Measurements from ENCODE around the gene USF2.

Gene USF2

GRCh38 chr19:35318679-35319448, 50.1 kb downstream of the USF2 start:
- TF ChIP-seq REST (IDR thresholded peaks at IDR 0.05; ENCODE audit: low read depth): no peak
- TF ChIP-seq MAX (IDR thresholded peaks at IDR 0.05): peak; percentile 55
- TF ChIP-seq EP300 (IDR thresholded peaks at IDR 0.05; ENCODE audit: borderline replicate concordance): no peak
- peak; percentile 35; the same call in 1 of the 2 replicates for TF ChIP-seq USF1 (IDR thresholded peaks at IDR 0.05)

- no peak for TF ChIP-seq MAX (IDR thresholded peaks at IDR 0.05)
- TF ChIP-seq RAD21 (IDR thresholded peaks at IDR 0.05; ENCODE audit: low read depth): no peak
- no peak for TF ChIP-seq TAF1 (IDR thresholded peaks at IDR 0.05; ENCODE audit: low read depth)
- no peak for TF ChIP-seq EP300 (IDR thresholded peaks at IDR 0.05; ENCODE audit: borderline replicate concordance)
- no peak for TF ChIP-seq NFIC (IDR thresholded peaks at IDR 0.05)
- TF ChIP-seq CEBPB (IDR thresholded peaks at IDR 0.05): no peak
- TF ChIP-seq CREB1 (IDR thresholded peaks at IDR 0.05; ENCODE audit: low read depth): no peak
- TF ChIP-seq TEAD4 (IDR thresholded peaks at IDR 0.05): no peak
- TF ChIP-seq ZBTB7A (IDR thresholded peaks at IDR 0.05; ENCODE audit: low read depth): no peak
- TF ChIP-seq EGR1 (IDR thresholded peaks at IDR 0.05): no peak
- TF ChIP-seq REST (IDR thresholded peaks at IDR 0.05; ENCODE audit: low read depth): no peak
These were observed 51.4 kb downstream of the USF2 start for GRCh38 chr19:35320065-35320713.

DNA sequence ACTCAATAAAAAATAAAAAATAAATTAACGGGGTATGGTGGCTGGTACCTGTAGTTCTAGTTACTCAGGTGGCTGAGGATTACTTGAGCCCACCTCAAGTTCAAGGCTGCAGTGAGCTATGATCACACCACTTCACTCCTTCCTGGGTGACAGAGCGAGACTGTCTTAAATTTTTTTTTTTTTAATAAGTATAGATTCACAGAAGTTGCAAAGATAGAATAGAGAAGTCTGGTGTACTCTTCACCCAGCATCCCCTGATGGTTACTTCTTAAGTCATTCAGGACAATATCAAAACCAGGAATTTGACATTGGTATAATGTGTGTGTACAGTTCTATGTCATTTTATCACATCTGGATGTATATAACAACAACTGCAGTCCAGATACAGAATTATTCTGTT, 52.5 kb downstream of the USF2 start:
- TF ChIP-seq EP300 (IDR thresholded peaks at IDR 0.05; ENCODE audit: borderline replicate concordance) (no peak), USF1 (IDR thresholded peaks at IDR 0.05) (no peak), NFIC (IDR thresholded peaks at IDR 0.05) (no peak), FOXM1 (IDR thresholded peaks at IDR 0.05; ENCODE audit: borderline replicate concordance, low read depth) (no peak), YY1 (IDR thresholded peaks at IDR 0.05; ENCODE audit: low read depth) (no peak)

DNA sequence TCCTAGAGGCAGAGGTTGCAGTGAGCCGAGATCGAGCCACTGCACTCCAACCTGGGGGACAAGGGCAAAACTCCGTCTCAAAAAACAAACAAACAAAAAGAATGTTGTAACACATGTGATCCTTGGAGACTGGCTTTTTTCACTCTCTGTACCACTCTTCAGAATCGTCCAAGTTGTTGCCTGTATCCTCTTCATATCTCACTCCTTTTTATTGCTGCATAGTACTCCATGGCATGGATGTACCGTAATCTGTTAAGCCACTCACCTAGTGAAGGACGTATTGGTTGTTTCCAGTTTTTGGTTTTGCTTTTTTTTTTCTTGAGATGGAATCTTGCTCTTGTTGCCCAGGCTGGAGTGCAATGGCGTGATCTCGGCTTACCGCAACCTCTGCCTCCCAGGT, 53.3 kb downstream of the USF2 start:
- TF ChIP-seq NFIC (IDR thresholded peaks at IDR 0.05): no peak
- no peak for TF ChIP-seq TAF1 (IDR thresholded peaks at IDR 0.05; ENCODE audit: low read depth)
- TF ChIP-seq REST (IDR thresholded peaks at IDR 0.05; ENCODE audit: low read depth): no peak
- TF ChIP-seq EP300 (IDR thresholded peaks at IDR 0.05; ENCODE audit: borderline replicate concordance): no peak
- no peak for TF ChIP-seq CEBPB (IDR thresholded peaks at IDR 0.05)
- no peak for TF ChIP-seq FOXM1 (IDR thresholded peaks at IDR 0.05; ENCODE audit: borderline replicate concordance, low read depth)
- TF ChIP-seq TEAD4 (IDR thresholded peaks at IDR 0.05): no peak
- TF ChIP-seq EGR1 (IDR thresholded peaks at IDR 0.05): no peak
- TF ChIP-seq YY1 (IDR thresholded peaks at IDR 0.05; ENCODE audit: low read depth): no peak
- no peak for TF ChIP-seq MAX (IDR thresholded peaks at IDR 0.05)
- TF ChIP-seq USF1 (IDR thresholded peaks at IDR 0.05): no peak
- TF ChIP-seq RAD21 (IDR thresholded peaks at IDR 0.05; ENCODE audit: low read depth): no peak
- no peak for TF ChIP-seq TCF12 (IDR thresholded peaks at IDR 0.05; ENCODE audit: low read depth)
- no peak for TF ChIP-seq ZBTB7A (IDR thresholded peaks at IDR 0.05; ENCODE audit: low read depth)
- TF ChIP-seq CREB1 (IDR thresholded peaks at IDR 0.05; ENCODE audit: low read depth): no peak

Data from Ishikawa (cell line).